ENCODE measurements around the gene NCOA5.

NCOA5 gene

GRCh38 chr20:46022411-46023147 lies 67.2 kb downstream of the NCOA5 start:
- H3K9ac ChIP-seq (ENCODE audit: low read length), result no peak overlapping the region
- peaks cover 19% of the 10 kb centered on the region for H3K27me3 ChIP-seq (ENCODE audit: control insufficient read depth, insufficient read depth, low read length)
- no peaks in the 10 kb centered on the region for H3K4me1 ChIP-seq (ENCODE audit: control insufficient read depth, insufficient read depth, low read length)
- H3K36me3 ChIP-seq (ENCODE audit: control insufficient read depth, insufficient read depth, low read length), result no peaks in the 10 kb centered on the region
- no peak overlapping the region for H3K27ac ChIP-seq (ENCODE audit: low read depth, low read length)
- no peak overlapping the region for H3K4me3 ChIP-seq (ENCODE audit: low read length)

DNA sequence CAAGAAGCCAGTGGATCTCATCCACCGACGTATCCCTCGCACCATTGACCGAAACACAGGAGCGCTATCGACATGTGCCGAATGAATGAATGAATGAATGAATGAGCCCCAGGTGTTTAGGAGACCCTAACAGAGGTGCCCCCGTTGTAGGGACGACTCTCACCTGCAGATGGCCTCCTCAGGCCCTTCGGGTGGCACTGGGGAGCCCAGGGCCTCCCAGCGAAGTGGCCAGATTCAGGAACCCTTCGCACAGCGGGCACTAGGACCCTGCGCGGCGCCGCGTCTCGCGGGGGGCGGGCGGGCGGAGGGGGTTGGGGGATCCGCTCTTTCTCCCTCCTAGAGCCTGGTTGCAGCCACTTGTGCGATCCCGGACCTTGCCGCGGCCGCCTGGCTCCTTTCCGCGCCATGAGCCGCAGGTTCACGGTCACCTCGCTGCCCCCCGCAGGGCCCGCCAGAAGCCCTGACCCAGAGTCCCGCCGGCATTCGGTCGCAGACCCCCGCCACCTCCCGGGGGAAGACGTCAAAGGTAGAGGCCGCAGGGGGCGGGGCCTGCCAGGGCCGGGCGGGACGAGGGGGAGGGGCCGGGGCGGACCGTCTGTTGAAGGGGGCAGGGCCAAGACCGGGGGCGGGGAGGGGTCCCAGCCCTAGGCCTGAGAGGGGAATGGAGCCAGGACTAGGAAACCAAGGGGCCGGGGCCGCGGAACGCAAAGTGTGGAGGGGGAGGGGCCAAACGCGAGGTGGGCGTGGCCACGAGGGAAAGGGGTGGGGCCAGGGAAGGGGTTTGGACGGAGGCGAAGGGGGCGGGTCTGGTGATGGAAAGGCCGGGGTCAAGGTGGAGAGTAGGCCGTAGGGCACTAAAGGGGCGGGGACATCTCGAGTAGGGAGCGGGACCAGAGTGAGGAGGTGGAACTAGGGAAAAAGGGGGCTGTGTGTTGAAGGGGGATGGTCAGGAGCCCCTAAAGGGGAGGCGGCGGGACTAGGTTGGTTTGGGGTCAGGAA lies 68.1 kb downstream of the NCOA5 start:
- peaks cover 19% of the 10 kb centered on the region for H3K27me3 ChIP-seq (ENCODE audit: control insufficient read depth, insufficient read depth, low read length)
- H3K4me3 ChIP-seq (ENCODE audit: low read length), result peak overlapping the region; percentile 12
- no peaks in the 10 kb centered on the region for H3K4me1 ChIP-seq (ENCODE audit: control insufficient read depth, insufficient read depth, low read length)
- H3K27ac ChIP-seq (ENCODE audit: low read depth, low read length), result no peak overlapping the region
- no peaks in the 10 kb centered on the region for H3K36me3 ChIP-seq (ENCODE audit: control insufficient read depth, insufficient read depth, low read length)
- no peak overlapping the region for H3K9ac ChIP-seq (ENCODE audit: low read length)

- Histone ChIP-seq H3K4me3 (ENCODE audit: low read length) (no peak overlapping the region), H3K4me1 (ENCODE audit: control insufficient read depth, insufficient read depth, low read length) (no peaks in the 10 kb centered on the region), H3K36me3 (ENCODE audit: control insufficient read depth, insufficient read depth, low read length) (no peaks in the 10 kb centered on the region), H3K9ac (ENCODE audit: low read length) (no peak overlapping the region), H3K27me3 (ENCODE audit: control insufficient read depth, insufficient read depth, low read length) (peaks cover 11% of the 10 kb centered on the region), H3K27ac (ENCODE audit: low read depth, low read length) (no peak overlapping the region)
These were observed 69.2 kb downstream of the NCOA5 start for GRCh38 chr20:46020555-46020954.

DNA sequence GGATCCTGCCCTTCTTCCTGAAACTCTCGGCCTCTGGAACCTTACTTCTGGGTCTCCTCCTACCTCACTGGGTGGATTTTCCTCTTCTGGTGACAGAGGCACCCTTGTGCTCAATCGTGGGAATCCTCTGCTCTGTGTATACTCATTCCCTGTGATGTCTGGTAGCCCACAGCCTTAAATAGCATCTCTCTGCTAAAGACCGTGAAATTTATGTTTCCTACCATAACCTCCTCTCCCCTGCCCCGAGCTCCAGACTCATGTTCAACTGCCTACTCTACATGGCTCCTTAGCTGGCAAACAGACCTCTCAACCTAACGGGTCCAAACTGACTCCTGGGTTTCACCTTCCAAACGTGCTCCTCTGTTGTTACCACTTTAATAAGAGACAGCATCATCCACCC lies 71.2 kb downstream of the NCOA5 start:
- H3K36me3 ChIP-seq (ENCODE audit: control insufficient read depth, insufficient read depth, low read length), result no peaks in the 10 kb centered on the region
- no peaks in the 10 kb centered on the region for H3K4me1 ChIP-seq (ENCODE audit: control insufficient read depth, insufficient read depth, low read length)
- no peak overlapping the region for H3K4me3 ChIP-seq (ENCODE audit: low read length)
- H3K9ac ChIP-seq (ENCODE audit: low read length), result no peak overlapping the region
- H3K27ac ChIP-seq (ENCODE audit: low read depth, low read length), result no peak overlapping the region
- peaks cover 14% of the 10 kb centered on the region for H3K27me3 ChIP-seq (ENCODE audit: control insufficient read depth, insufficient read depth, low read length)

DNA sequence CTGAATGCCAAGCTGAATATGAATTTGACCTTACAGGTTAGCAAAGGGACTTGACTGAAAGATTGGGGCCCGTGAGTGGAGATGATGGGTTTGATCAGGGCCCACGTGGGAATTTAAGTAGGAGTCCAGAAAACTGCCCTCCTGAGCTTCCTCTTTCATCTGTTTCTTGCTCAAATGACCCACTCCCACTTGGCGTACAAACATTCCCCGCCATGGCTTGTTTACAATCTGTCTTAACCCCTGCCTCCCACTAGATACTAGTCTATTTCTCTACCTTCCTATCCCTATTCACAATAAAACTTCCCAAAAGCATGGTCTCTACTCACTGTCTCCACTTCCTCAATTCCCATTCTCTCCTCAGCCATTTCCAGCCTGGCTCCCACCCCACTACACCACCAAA lies 71.7 kb downstream of the NCOA5 start:
- no peak overlapping the region for H3K9ac ChIP-seq (ENCODE audit: low read length)
- no peak overlapping the region for H3K4me3 ChIP-seq (ENCODE audit: low read length)
- peaks cover 14% of the 10 kb centered on the region for H3K27me3 ChIP-seq (ENCODE audit: control insufficient read depth, insufficient read depth, low read length)
- H3K36me3 ChIP-seq (ENCODE audit: control insufficient read depth, insufficient read depth, low read length), result no peaks in the 10 kb centered on the region
- H3K4me1 ChIP-seq (ENCODE audit: control insufficient read depth, insufficient read depth, low read length), result no peaks in the 10 kb centered on the region
- H3K27ac ChIP-seq (ENCODE audit: low read depth, low read length), result no peak overlapping the region

- H3K27me3 ChIP-seq (ENCODE audit: control insufficient read depth, insufficient read depth, low read length), result peaks cover 14% of the 10 kb centered on the region
These were observed 72.5 kb downstream of the NCOA5 start for GRCh38 chr20:46017272-46017671.

DNA sequence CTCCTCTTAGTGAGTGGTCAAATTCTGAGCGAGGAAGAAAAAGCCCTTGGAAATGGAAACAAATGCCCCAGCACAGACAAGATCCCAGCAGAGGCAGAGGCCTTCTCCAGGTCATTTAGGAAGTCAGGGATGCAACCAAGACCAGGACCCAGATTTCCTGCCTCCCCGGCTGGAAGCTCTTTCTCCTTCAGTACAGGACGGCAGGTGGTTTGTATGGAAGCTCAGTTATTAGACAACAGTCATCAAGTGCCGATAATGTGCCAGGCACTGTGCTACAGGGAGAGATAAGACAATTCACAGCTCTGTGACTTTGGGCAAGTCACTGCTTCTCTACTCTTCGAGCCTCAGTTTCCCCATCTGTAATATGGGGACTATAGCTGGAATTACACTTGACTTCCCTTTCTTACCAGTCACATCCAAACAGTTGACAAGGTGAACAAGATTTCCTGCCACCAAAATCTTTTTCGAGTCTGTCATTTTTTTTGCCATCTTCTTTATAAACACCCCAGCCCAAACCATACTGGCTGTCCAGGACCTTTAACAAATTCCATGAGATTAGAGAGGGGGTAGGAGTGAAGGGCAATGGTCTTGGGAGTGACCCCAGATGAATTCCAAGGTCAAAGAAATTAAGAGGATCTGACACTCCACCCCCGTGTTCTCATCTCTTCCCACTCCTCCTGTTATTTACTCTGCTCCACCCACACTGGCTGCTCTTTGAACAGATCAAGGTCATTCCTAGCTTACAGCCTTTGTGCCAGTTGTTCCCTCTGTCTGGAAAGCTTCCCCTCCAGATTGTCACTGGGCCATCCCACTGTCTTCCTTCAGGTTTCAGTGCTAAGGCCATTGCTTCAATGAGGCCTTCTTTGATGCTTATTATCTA lies 75.0 kb downstream of the NCOA5 start:
- H3K4me3 ChIP-seq (ENCODE audit: low read length), result no peak overlapping the region
- no peak overlapping the region for H3K27ac ChIP-seq (ENCODE audit: low read depth, low read length)
- no peak overlapping the region for H3K9ac ChIP-seq (ENCODE audit: low read length)
- no peaks in the 10 kb centered on the region for H3K36me3 ChIP-seq (ENCODE audit: control insufficient read depth, insufficient read depth, low read length)
- peaks cover 34% of the 10 kb centered on the region for H3K27me3 ChIP-seq (ENCODE audit: control insufficient read depth, insufficient read depth, low read length)
- H3K4me1 ChIP-seq (ENCODE audit: control insufficient read depth, insufficient read depth, low read length), result no peaks in the 10 kb centered on the region

More at GRCh38 chr20:46017272-46017671, 72.5 kb downstream of the NCOA5 start:
- no peak overlapping the region for H3K27ac ChIP-seq (ENCODE audit: low read depth, low read length)
- H3K9ac ChIP-seq (ENCODE audit: low read length), result no peak overlapping the region
- H3K4me1 ChIP-seq (ENCODE audit: control insufficient read depth, insufficient read depth, low read length), result no peaks in the 10 kb centered on the region
- H3K4me3 ChIP-seq (ENCODE audit: low read length), result no peak overlapping the region
- no peaks in the 10 kb centered on the region for H3K36me3 ChIP-seq (ENCODE audit: control insufficient read depth, insufficient read depth, low read length)

- H3K36me3 ChIP-seq (ENCODE audit: control insufficient read depth, insufficient read depth, low read length), result no peaks in the 10 kb centered on the region
- peak overlapping the region; percentile 18 for H3K4me3 ChIP-seq (ENCODE audit: low read length)
- H3K27me3 ChIP-seq (ENCODE audit: control insufficient read depth, insufficient read depth, low read length), result peaks cover 34% of the 10 kb centered on the region
- H3K9ac ChIP-seq (ENCODE audit: low read length), result no peak overlapping the region
- H3K4me1 ChIP-seq (ENCODE audit: control insufficient read depth, insufficient read depth, low read length), result no peaks in the 10 kb centered on the region
- no peak overlapping the region for H3K27ac ChIP-seq (ENCODE audit: low read depth, low read length)
These were observed 75.8 kb downstream of the NCOA5 start for GRCh38 chr20:46013829-46014516.

DNA sequence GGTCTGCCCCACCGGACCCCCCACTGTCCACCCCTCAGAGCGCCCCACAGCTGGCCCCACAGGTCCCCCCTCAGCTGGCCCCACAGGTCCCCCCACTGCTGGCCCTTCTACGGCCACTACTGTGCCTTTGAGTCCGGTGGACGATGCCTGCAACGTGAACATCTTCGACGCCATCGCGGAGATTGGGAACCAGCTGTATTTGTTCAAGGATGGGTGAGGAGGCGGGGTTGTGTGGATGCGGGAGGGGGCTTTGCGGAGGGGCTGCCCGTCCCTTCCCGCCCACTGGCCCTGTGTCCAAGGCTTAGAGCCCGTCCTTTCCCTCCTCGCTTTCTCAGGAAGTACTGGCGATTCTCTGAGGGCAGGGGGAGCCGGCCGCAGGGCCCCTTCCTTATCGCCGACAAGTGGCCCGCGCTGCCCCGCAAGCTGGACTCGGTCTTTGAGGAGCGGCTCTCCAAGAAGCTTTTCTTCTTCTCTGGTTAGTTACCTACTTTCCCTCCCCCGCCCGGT lies 76.4 kb downstream of the NCOA5 start:
- no peaks in the 10 kb centered on the region for H3K4me1 ChIP-seq (ENCODE audit: control insufficient read depth, insufficient read depth, low read length)
- H3K4me3 ChIP-seq (ENCODE audit: low read length), result no peak overlapping the region
- H3K9ac ChIP-seq (ENCODE audit: low read length), result no peak overlapping the region
- no peaks in the 10 kb centered on the region for H3K36me3 ChIP-seq (ENCODE audit: control insufficient read depth, insufficient read depth, low read length)
- peaks cover 29% of the 10 kb centered on the region for H3K27me3 ChIP-seq (ENCODE audit: control insufficient read depth, insufficient read depth, low read length)
- H3K27ac ChIP-seq (ENCODE audit: low read depth, low read length), result no peak overlapping the region

- Histone ChIP-seq H3K9ac (ENCODE audit: low read length) (no peak overlapping the region), H3K36me3 (ENCODE audit: control insufficient read depth, insufficient read depth, low read length) (no peaks in the 10 kb centered on the region), H3K4me1 (ENCODE audit: control insufficient read depth, insufficient read depth, low read length) (no peaks in the 10 kb centered on the region), H3K27ac (ENCODE audit: low read depth, low read length) (no peak overlapping the region), H3K27me3 (ENCODE audit: control insufficient read depth, insufficient read depth, low read length) (peaks cover 28% of the 10 kb centered on the region), H3K4me3 (ENCODE audit: low read length) (no peak overlapping the region)
These were observed 76.8 kb downstream of the NCOA5 start for GRCh38 chr20:46012921-46013320.

DNA sequence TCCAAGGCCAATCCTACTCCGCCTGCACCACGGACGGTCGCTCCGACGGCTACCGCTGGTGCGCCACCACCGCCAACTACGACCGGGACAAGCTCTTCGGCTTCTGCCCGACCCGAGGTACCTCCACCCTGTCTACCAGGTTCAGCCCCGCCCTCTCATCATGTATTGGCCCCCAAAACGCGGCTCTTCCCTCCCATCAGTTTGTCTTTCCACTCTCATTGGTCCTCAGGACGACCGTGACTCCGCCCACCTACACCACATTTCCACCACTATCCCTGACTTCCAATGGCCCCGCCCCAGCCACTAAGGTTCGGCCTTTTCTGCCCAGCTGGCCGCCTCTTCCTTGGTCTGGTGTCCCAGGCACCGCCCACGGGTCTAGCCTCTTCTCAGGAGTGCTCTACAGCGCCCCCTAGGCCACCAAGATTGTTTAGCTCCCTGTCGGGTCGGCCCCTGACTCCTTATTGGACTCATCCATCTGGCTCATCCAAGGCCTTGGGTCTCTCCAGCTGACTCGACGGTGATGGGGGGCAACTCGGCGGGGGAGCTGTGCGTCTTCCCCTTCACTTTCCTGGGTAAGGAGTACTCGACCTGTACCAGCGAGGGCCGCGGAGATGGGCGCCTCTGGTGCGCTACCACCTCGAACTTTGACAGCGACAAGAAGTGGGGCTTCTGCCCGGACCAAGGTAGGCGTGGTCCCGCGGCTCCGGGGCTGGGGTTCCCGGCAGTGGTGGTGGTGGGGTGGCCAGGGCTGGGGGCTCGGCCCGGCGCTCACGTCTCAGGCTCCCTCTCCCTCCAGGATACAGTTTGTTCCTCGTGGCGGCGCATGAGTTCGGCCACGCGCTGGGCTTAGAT lies 77.9 kb downstream of the NCOA5 start:
- H3K4me1 ChIP-seq (ENCODE audit: control insufficient read depth, insufficient read depth, low read length), result no peaks in the 10 kb centered on the region
- no peak overlapping the region for H3K27ac ChIP-seq (ENCODE audit: low read depth, low read length)
- no peaks in the 10 kb centered on the region for H3K36me3 ChIP-seq (ENCODE audit: control insufficient read depth, insufficient read depth, low read length)
- no peak overlapping the region for H3K4me3 ChIP-seq (ENCODE audit: low read length)
- H3K27me3 ChIP-seq (ENCODE audit: control insufficient read depth, insufficient read depth, low read length), result peaks cover 28% of the 10 kb centered on the region
- H3K9ac ChIP-seq (ENCODE audit: low read length), result no peak overlapping the region
